HFF-Myc (cell line): ENCODE data around the gene WDR37.

ENCODE experiments used
- DNase-seq: peaks from one replicate; pipeline ENCODE4 v3.0.0-alpha.2; 2011; ENCODE audit warnings: low read depth; ENCODE audit errors: extremely low read depth
- H3K4me3 ChIP-seq: replicated peaks from 2 replicates; pipeline ENCODE4 v1.5.1; 2011; ENCODE audit warnings: low read depth, mild to moderate bottlenecking, control low read depth, low read length
- CTCF ChIP-seq: IDR thresholded peaks from 2 replicates; pipeline ENCODE4 v1.5.1; 2012; ENCODE audit warnings: mild to moderate bottlenecking, low read depth, low read length, control low read depth; ENCODE audit errors: missing control alignments

The WDR37 gene

DNA sequence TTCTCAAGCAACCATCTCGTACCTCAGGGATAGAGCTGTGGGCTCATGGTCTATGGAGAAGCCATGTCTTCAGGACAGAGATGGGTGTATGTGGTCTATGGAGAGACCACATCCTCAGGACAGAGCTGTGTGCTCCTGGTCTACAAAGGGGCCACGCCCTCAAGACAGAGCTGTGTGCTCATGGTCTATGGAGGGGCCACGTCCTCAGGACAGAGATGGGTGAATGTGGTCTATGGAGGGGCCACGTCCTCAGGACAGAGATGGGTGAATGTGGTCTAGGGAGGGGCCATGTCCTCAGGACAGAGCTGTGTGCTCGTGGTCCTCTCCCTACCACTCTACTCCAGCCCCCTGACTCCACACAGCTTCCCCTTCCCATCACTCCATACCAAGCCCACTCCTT is 117.8 kb downstream of the WDR37 start:
- TF ChIP-seq CTCF, result no peak
- H3K4me3 ChIP-seq, result no peak overlapping the region
- DNase-seq, result no peak

DNA sequence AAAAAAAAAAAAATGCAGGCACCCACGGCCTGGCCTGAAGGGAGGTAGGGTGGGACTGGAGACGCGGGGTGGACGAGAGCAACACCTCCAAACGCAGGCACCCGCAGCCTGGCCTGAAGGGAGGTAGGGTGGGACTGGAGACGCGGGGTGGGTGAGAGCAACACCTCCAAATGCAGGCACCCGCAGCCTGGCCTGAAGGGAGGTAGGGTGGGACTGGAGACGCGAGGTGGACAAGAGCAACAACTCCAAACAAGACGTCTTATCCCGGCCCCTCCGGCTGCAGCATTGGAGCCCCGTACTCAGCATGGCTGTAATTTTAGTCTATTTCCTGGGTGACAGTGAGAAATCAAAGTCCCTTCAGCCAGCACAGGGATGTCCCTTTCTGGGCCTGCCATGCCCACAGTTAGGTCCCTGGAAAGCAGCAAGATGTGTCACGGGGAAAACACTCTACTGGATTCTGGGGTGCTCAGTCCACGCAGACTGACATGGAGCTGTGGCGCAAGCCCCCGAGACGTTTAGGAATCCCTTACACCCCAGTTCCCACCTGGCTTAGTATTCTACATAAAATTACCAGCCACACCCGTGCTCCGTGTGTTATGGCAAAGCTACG is 119.9 kb downstream of the WDR37 start:
- no peak for TF ChIP-seq CTCF
- no peak for DNase-seq

GRCh38 chr10:1177936-1178335 is 121.8 kb downstream of the WDR37 start:
- no peak overlapping the region for H3K4me3 ChIP-seq
- TF ChIP-seq CTCF, result no peak
- no peak for DNase-seq

More for the DNA sequence above, 119.9 kb downstream of the WDR37 start:
- no peak overlapping the region for H3K4me3 ChIP-seq

- no peak for DNase-seq
- no peak overlapping the region for H3K4me3 ChIP-seq
- no peak for TF ChIP-seq CTCF
These were observed 122.3 kb downstream of the WDR37 start for GRCh38 chr10:1178506-1178905.

- no peak for DNase-seq
- no peak overlapping the region for H3K4me3 ChIP-seq
- no peak for TF ChIP-seq CTCF
These were observed 123.3 kb downstream of the WDR37 start for GRCh38 chr10:1179346-1180070.

- DNase-seq, result no peak
- H3K4me3 ChIP-seq, result no peak overlapping the region
- TF ChIP-seq CTCF, result no peak
These were observed 124.0 kb downstream of the WDR37 start for GRCh38 chr10:1180071-1180730.
